ENCODE results near the gene HIP1R.

DNA sequence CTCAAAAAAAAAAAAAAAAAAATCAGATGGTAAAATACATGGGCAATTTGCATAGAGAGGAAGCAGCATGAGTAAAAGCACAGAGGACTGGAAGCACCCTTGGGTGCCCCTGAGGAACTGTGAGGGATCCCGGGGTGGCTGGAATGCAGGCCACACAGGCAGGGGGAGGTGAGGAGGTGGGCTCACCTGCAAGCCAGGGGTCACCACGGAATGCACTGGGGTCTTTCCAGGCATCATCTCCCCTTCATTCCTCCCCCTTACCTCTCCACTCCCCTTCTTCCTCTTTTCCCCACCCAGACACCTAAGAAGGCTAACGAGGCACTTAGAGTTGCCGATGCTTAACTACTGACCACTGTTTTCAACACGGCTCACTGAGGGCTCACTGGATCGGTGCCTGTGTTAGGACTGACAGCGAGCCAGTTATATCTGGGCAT lies 14.4 kb upstream of the HIP1R start:
- TF ChIP-seq, protein P1, sequence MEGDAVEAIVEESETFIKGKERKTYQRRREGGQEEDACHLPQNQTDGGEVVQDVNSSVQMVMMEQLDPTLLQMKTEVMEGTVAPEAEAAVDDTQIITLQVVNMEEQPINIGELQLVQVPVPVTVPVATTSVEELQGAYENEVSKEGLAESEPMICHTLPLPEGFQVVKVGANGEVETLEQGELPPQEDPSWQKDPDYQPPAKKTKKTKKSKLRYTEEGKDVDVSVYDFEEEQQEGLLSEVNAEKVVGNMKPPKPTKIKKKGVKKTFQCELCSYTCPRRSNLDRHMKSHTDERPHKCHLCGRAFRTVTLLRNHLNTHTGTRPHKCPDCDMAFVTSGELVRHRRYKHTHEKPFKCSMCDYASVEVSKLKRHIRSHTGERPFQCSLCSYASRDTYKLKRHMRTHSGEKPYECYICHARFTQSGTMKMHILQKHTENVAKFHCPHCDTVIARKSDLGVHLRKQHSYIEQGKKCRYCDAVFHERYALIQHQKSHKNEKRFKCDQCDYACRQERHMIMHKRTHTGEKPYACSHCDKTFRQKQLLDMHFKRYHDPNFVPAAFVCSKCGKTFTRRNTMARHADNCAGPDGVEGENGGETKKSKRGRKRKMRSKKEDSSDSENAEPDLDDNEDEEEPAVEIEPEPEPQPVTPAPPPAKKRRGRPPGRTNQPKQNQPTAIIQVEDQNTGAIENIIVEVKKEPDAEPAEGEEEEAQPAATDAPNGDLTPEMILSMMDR (IDR thresholded peaks at IDR 0.05): no peak
- no peak for TF ChIP-seq POLR2A (IDR thresholded peaks at IDR 0.05)
